GM12874 (cell line): ENCODE measurements around the gene GPR107.

Experiments used
- TF ChIP-seq, protein P1 (sequence below): IDR thresholded peaks from 2 replicates; pipeline ENCODE4 v1.5.1; 2011; ENCODE audit warnings: low read depth, mild to moderate bottlenecking, control low read depth, low read length, moderate library complexity; ENCODE audit not compliant: insufficient read depth

The GPR107 gene

DNA sequence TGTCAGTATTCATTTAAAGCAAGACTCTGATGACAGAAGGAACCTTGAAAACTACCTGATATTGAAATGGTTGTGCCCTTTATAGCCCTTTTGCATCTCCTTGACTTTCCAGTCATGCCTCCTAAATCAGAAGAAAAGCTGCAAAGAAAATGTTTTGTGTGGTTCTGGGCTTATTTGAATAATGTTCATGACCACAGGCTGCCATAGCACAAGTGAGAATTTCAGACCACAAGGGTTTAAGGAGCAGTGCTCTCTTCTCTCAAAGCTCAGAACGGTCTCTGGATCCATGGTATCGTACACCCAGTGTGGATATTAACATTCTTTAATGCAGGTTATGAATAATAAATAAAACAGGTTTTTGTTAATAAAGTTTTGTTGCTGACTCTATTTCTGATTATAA is 54.2 kb downstream of the GPR107 start:
- TF ChIP-seq, protein P1, sequence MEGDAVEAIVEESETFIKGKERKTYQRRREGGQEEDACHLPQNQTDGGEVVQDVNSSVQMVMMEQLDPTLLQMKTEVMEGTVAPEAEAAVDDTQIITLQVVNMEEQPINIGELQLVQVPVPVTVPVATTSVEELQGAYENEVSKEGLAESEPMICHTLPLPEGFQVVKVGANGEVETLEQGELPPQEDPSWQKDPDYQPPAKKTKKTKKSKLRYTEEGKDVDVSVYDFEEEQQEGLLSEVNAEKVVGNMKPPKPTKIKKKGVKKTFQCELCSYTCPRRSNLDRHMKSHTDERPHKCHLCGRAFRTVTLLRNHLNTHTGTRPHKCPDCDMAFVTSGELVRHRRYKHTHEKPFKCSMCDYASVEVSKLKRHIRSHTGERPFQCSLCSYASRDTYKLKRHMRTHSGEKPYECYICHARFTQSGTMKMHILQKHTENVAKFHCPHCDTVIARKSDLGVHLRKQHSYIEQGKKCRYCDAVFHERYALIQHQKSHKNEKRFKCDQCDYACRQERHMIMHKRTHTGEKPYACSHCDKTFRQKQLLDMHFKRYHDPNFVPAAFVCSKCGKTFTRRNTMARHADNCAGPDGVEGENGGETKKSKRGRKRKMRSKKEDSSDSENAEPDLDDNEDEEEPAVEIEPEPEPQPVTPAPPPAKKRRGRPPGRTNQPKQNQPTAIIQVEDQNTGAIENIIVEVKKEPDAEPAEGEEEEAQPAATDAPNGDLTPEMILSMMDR, result no peak

DNA sequence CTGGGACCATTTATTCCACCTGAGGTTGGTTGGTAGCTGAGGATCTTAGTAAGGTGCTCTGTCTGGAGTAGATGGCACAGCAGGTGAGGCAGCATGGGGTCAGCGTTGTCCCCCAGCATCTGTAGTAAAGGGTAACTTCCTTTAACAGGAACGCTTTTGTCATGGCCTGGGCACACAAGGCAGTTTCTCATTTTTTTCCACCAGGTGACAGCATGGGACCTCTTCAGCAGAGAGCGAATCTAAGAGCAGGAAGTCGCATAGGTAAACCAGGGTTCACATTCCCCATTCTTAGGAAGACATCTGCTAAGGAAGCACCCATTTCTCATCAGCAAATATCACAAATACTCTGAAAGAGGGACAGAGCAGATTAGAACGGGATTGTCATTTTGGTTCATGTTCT is 56.5 kb downstream of the GPR107 start:
- TF ChIP-seq, protein P1, result no peak

DNA sequence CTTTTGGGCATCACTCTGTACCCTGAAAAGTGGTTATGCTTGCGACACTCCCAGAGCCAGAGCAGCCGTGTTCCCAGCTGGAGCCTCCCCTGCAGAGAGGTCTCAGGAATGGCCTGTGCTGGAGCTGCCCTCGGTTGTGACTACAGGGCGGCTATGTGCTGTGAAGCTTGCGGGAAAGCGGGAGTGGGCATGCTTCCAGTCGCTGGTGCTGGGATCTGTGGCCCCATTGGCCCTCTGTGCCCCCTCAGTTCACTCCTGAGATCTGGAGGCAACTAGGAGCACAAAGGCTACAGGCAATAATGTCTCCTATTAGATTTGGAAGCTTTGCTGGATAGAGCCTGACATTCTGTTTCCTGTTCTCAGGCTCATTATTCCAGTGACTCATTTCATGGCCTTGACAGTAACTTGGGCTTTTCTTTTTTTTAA is 56.9 kb downstream of the GPR107 start:
- TF ChIP-seq, protein P1, result no peak

DNA sequence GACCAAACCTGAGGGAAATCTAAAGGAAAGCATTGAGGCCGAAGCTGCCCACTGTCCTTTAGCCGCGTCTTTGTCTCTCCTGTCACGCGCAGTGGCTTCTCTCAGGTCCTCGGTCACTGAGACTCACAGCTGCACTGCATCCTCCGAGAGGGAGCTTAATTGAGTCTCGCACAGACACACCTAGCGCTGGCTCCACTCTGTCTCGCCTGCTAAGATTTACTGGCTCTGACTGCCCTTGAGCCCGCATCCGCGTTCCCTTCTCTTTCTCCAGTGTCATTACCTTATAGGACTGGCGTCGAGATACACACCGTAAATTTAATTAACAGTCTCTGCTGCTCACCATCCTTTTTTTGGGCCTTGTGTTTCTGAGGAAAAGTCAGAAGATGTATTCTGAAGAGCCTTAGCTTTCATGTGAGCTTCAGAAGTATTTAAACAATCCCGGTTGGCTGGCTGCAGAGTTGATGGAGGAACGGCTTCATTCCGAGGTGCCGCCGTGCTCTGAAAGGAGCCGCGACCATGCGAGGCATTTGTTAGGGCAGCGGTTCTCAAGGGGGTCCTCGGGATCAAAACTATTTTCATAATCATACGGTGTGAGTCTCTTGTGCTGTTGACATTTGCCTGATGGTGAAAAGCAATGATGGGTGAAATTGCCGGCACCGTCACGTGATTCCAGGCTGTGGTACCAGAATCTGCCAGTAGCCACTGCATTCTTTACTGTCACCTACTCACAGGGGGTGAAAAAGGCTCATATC is 58.3 kb downstream of the GPR107 start:
- TF ChIP-seq, protein P1, result no peak

DNA sequence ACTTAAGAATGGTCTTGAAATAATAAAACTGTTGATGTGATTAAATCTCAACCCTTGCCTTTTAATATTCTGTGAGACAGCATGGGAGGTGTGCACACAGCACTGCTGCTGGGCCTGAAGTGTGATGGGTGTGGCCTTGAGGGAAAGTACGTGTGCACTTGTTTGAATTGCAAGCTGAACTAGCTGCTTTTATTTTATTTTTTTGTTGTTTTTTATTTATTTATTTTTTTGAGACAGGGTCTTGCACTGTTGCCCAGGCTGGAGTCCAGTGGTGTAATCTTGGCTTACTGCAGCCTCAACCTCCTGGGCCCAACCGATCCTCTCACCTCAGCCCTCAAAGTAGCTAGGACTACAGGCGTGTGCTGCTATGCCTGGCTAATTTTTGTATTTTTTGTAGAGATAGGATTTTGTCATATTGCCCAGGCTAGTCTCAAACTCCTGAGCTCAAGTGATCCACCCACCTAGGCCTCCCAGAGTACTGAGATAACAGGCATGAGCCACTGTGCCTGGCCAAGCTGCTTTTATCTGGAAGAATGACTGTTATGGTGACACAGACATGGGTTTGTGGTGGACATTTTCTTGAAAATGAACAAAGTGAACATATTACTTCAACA is 58.9 kb downstream of the GPR107 start:
- TF ChIP-seq, protein P1, result no peak

DNA sequence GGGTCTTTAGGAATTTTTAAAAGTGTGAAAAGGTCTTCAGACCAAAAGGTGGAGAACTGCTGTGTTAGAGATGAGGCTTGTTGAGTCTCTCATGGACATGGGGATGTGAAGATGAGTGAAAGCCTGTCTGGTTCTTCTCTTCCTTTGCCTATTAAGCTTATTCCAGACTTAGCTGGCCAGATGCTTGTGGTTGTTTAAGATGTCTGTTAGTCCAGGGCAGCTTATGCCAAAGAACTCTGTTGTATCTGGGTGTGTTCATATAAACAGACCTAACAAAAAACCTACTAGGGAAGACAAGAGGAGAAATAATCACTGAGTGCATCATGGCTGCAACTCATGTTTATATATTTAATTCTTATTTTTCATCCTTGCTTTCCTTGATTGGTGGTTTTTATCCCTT is 61.0 kb downstream of the GPR107 start:
- TF ChIP-seq, protein P1, result no peak

DNA sequence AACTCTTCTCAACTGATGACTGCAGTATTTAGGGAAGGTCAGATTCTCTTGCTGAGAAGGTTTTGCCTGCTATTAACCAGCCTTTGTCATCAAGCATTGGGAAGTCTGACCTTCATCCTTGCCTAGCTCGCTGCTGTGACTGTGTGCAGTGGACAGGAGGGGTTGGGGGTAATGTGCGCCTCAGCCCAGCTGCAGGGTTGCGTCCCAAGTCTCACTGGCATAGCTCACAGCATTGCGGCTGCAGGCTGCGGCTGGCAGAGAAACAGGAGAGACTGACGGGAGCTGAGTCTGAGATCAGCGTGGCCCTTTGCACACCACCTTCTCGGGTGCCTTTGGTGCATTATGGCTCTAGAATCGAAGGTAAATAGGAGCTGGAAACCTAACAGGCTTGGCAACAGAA is 62.6 kb downstream of the GPR107 start:
- TF ChIP-seq, protein P1, result no peak
